ENCODE results near the gene SERTAD1.
"Not testable (repeated sequence)": the region's sequence is repeated elsewhere in the genome, so short reads cannot be mapped to it uniquely, and the experiment has no call there.

SERTAD1 gene

DNA sequence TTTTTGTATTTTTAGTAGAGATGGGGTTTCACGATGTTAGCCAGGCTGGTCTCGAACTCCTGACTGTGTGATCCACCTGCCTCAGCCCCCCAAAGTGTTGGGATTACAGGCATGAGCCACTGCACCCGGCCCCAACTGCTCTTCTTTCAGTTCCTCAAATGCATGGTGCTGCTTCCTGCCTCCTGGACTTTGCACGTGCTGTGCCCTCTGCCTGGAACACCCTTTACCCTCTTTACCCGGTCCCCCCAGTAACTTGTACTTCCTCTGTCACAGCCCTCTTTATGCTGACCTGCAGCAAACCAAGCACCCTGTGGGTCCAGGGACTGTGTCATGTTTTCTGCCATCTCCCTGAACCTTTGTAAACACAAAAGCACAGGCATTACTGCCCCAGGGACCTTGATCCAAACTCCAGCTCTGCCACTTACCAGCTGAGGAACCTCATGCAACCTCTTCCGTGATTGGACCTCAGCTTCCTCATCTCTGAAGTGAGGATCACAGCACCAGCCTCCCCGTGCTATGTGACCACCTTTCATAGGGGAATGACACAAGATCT is 36.0 kb upstream of the SERTAD1 start:
- in situ Hi-C loops (cut with HindIII; ENCODE audit: low pct_unique_long_range_greater_than_20kb, low sequenced_read_pairs), result no loop called here
- TF ChIP-seq JUND (IDR thresholded peaks at IDR 0.05; ENCODE audit: low read depth), result no peak
- peak in 1 of 2 experiments; percentile 73 for DNase-seq (ENCODE audit: low read depth in 1 of 2, low spot score in 1 of 2)

- in situ Hi-C loops (cut with HindIII; ENCODE audit: low pct_unique_long_range_greater_than_20kb, low sequenced_read_pairs), result no loop called here
- TF ChIP-seq JUND (IDR thresholded peaks at IDR 0.05; ENCODE audit: low read depth), result no peak
- DNase-seq (ENCODE audit: low read depth in 1 of 2, low spot score in 1 of 2), result no peak
These were observed 34.4 kb upstream of the SERTAD1 start for GRCh38 chr19:40460185-40460584.

GRCh38 chr19:40458597-40458974 is 32.8 kb upstream of the SERTAD1 start:
- no peak for DNase-seq (ENCODE audit: low read depth in 1 of 2, low spot score in 1 of 2)
- in situ Hi-C loops (cut with HindIII; ENCODE audit: low pct_unique_long_range_greater_than_20kb, low sequenced_read_pairs), result no loop called here
- no peak for TF ChIP-seq JUND (IDR thresholded peaks at IDR 0.05; ENCODE audit: low read depth)

GRCh38 chr19:40457953-40458596 is 32.3 kb upstream of the SERTAD1 start:
- in situ Hi-C loops (cut with HindIII; ENCODE audit: low pct_unique_long_range_greater_than_20kb, low sequenced_read_pairs), result no loop called here
- TF ChIP-seq JUND (IDR thresholded peaks at IDR 0.05; ENCODE audit: low read depth), result no peak
- DNase-seq (ENCODE audit: low read depth in 1 of 2, low spot score in 1 of 2), result no peak

GRCh38 chr19:40457048-40457447 is 31.3 kb upstream of the SERTAD1 start:
- no peak for TF ChIP-seq JUND (IDR thresholded peaks at IDR 0.05; ENCODE audit: low read depth)
- in situ Hi-C loops (cut with HindIII; ENCODE audit: low pct_unique_long_range_greater_than_20kb, low sequenced_read_pairs), result no loop called here
- no peak for DNase-seq (ENCODE audit: low read depth in 1 of 2, low spot score in 1 of 2)

DNA sequence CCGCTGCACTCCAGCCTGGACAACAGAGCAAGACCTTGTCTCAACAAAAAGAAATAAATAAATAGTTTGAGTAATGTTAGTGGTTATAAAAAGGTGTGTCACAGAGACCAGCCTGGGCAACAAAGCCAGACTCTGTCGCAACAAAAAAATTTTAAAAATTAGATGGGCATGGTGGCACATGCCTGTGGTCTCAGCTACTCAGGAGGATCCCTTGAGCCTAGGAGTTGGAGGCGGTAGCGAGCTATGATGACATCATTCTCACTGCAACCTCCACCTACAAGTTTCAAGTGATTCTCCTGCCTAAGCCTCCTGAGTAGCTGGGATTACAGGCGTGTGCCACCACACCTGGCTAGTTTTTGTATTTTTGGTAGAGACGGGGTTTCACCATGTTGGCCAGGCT is 28.2 kb upstream of the SERTAD1 start:
- in situ Hi-C loops (cut with HindIII; ENCODE audit: low pct_unique_long_range_greater_than_20kb, low sequenced_read_pairs); DNase-seq (ENCODE audit: low read depth in 1 of 2, low spot score in 1 of 2): not testable (repeated sequence)

GRCh38 chr19:40453151-40453735 is 27.5 kb upstream of the SERTAD1 start:
- in situ Hi-C loops (cut with HindIII; ENCODE audit: low pct_unique_long_range_greater_than_20kb, low sequenced_read_pairs), result no loop called here
- DNase-seq (ENCODE audit: low read depth in 1 of 2, low spot score in 1 of 2), result no peak
- TF ChIP-seq JUND (IDR thresholded peaks at IDR 0.05; ENCODE audit: low read depth), result no peak

- in situ Hi-C loops (cut with HindIII; ENCODE audit: low pct_unique_long_range_greater_than_20kb, low sequenced_read_pairs), result no loop called here
- DNase-seq (ENCODE audit: low read depth in 1 of 2, low spot score in 1 of 2), result no peak
- TF ChIP-seq JUND (IDR thresholded peaks at IDR 0.05; ENCODE audit: low read depth), result no peak
These were observed 26.2 kb upstream of the SERTAD1 start for GRCh38 chr19:40452016-40452415.

DNA sequence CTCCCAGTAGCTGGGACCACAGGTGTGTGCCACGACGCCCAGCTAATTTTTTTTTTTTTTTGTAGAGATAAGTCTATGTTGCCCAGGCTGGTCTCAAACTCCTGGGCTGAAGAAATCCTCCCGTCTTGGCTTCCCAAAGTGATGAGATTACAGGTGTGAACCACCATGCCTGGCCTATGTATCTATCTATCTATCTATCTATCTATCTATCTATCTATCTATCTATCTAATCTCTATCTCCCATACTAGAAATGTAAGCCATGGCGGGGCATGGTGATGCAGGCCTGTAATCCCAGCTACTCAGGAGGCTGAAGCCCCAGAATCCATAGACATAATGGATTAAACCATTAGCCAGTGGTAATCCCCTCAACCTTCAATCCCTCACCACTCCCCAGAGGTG is 24.9 kb upstream of the SERTAD1 start:
- DNase-seq (ENCODE audit: low read depth in 1 of 2, low spot score in 1 of 2), result no peak
- no peak for TF ChIP-seq JUND (IDR thresholded peaks at IDR 0.05; ENCODE audit: low read depth)
- in situ Hi-C loops (cut with HindIII; ENCODE audit: low pct_unique_long_range_greater_than_20kb, low sequenced_read_pairs), result no loop called here

GRCh38 chr19:40449506-40449905 is 23.7 kb upstream of the SERTAD1 start:
- no peak for TF ChIP-seq JUND (IDR thresholded peaks at IDR 0.05; ENCODE audit: low read depth)
- DNase-seq (ENCODE audit: low read depth in 1 of 2, low spot score in 1 of 2), result no peak
- in situ Hi-C loops (cut with HindIII; ENCODE audit: low pct_unique_long_range_greater_than_20kb, low sequenced_read_pairs), result no loop called here

DNA sequence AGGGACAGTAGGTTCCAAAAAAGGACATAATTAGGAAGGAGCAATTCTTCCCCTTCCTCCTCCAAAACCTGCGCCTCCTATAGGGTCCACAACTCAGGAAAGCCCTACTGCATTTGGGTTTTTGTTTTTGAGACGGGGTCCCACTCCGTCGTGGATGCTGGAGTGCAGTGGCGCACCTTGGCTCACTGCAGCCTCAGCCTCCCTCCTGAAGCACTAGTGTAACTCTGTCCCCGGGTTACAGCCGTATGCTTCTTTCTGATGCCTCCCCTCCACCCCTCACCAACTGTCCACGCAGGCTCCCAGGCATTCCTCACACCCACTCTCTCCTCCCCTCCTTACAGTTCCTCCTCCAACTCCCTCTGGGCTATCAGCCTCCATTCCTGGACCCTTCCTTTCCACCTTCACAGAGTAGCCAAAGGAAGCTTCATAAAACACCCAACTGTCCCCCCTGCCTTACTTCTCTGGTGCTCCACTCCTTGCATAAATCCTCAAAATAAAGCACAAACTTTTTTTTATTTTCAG is 20.5 kb upstream of the SERTAD1 start:
- TF ChIP-seq JUND (IDR thresholded peaks at IDR 0.05; ENCODE audit: low read depth), result no peak
- in situ Hi-C loops (cut with HindIII; ENCODE audit: low pct_unique_long_range_greater_than_20kb, low sequenced_read_pairs), result no loop called here
- no peak for DNase-seq (ENCODE audit: low read depth in 1 of 2, low spot score in 1 of 2)

- peak in 1 of 2 experiments; percentile 90 for DNase-seq (ENCODE audit: low read depth in 1 of 2, low spot score in 1 of 2)
- no peak for TF ChIP-seq JUND (IDR thresholded peaks at IDR 0.05; ENCODE audit: low read depth)
- in situ Hi-C loops (cut with HindIII; ENCODE audit: low pct_unique_long_range_greater_than_20kb, low sequenced_read_pairs), result no loop called here
These were observed 20.0 kb upstream of the SERTAD1 start for GRCh38 chr19:40445780-40446262.

GRCh38 chr19:40444825-40445312 is 19.1 kb upstream of the SERTAD1 start:
- TF ChIP-seq JUND (IDR thresholded peaks at IDR 0.05; ENCODE audit: low read depth), result no peak
- in situ Hi-C loops (cut with HindIII; ENCODE audit: low pct_unique_long_range_greater_than_20kb, low sequenced_read_pairs), result no loop called here
- no peak for DNase-seq (ENCODE audit: low read depth in 1 of 2, low spot score in 1 of 2)

Measured in T47D (cell line).